Fibroblast of villous mesenchyme (primary cell): Measurements from ENCODE around the gene ADPRM. TPM values are rescaled to one million over a fixed set of nuclear protein-coding genes. Genes with fewer than 3 reads are reported as not detected.
A peak's percentile ranks its signal among the peaks of the same experiment; 100 is the strongest.

Source experiments
- DNase-seq: peaks from one replicate; pipeline ENCODE4 v3.0.0-alpha.2; 2010; ENCODE audit warnings: low read depth
- H3K4me3 ChIP-seq: 2 replicates; pipeline ENCODE4 v1.5.1; 2011; ENCODE audit warnings: low read depth, mild to moderate bottlenecking, low read length
- total RNA-seq: library from RNA; depleted of rRNA; stranded (reverse); fragments of >200 nt; gene quantifications from 2 replicates; pipeline ENCODE4 v1.2.3, GENCODE V29; 2012
- TF ChIP-seq, protein P1 (sequence below): IDR thresholded peaks from 2 replicates; pipeline ENCODE4 v1.5.1; 2012; ENCODE audit warnings: low read depth, mild to moderate bottlenecking, low read length; ENCODE audit not compliant: insufficient read depth

Gene ADPRM, protein sequence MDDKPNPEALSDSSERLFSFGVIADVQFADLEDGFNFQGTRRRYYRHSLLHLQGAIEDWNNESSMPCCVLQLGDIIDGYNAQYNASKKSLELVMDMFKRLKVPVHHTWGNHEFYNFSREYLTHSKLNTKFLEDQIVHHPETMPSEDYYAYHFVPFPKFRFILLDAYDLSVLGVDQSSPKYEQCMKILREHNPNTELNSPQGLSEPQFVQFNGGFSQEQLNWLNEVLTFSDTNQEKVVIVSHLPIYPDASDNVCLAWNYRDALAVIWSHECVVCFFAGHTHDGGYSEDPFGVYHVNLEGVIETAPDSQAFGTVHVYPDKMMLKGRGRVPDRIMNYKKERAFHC
- total RNA-seq, result 7.7 and 10.8 TPM in 2 replicates

DNA sequence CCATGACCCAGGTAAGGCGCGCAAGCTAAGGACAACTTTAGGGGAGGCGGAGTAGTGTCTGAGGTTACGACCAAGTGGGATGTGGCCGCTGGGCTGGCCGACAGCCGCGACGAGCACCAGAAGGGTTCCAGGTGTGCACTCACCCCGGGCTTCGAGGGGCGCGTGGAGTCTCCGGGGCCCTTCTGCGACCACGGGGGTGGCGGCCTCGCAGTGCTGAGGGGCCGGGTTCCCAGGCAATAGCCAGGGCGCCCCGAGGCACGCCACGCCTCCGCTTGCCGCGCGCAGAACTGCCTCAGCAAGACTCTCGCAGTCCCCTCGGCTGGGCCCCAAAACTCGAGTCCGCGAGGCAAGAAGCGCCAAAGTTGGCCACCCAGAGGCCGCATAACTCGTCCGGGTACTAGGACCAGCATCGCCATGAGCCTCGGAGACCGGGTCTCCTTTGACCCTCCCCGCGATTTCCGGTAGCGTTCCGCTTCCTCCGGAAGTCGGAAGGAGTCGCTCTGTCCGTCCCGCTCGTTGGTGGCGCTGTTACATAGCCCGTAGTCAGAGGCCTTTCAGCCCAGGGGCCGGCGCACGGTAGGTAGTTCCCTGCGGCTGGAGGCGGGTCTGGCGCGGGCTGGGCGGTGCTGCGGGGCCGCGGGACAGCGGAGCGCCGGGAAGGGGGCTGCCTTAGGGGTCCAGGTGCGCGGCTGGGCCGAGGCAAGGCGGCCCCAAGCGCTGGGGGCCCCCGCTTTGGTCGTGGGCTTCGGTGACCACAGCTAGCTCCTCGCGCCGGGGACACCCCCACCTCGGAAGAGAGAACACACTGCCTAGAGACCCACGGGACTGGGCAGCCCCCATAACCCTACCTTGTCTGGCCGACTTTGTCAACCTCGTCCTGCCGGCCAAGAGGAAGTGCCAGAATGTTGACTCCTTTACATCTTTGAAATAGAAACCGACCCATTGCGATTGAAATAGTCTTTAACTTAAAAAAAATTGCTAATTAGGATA lies at the start of gene ADPRM, which contains the start of gene SCO1:
Gene ADPRM (plus strand): TSS at position 503 of the 990 bp plus-strand sequence. CDS start 7,333 bp downstream, outside the sequence.
Gene SCO1 (minus strand): TSS at position 442 of the 990 bp plus-strand sequence. CDS start 26 bp downstream, at position 416.
- DNase-seq, result peak; percentile 93
- TF ChIP-seq, protein P1, sequence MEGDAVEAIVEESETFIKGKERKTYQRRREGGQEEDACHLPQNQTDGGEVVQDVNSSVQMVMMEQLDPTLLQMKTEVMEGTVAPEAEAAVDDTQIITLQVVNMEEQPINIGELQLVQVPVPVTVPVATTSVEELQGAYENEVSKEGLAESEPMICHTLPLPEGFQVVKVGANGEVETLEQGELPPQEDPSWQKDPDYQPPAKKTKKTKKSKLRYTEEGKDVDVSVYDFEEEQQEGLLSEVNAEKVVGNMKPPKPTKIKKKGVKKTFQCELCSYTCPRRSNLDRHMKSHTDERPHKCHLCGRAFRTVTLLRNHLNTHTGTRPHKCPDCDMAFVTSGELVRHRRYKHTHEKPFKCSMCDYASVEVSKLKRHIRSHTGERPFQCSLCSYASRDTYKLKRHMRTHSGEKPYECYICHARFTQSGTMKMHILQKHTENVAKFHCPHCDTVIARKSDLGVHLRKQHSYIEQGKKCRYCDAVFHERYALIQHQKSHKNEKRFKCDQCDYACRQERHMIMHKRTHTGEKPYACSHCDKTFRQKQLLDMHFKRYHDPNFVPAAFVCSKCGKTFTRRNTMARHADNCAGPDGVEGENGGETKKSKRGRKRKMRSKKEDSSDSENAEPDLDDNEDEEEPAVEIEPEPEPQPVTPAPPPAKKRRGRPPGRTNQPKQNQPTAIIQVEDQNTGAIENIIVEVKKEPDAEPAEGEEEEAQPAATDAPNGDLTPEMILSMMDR, result peak; percentile 47

DNA sequence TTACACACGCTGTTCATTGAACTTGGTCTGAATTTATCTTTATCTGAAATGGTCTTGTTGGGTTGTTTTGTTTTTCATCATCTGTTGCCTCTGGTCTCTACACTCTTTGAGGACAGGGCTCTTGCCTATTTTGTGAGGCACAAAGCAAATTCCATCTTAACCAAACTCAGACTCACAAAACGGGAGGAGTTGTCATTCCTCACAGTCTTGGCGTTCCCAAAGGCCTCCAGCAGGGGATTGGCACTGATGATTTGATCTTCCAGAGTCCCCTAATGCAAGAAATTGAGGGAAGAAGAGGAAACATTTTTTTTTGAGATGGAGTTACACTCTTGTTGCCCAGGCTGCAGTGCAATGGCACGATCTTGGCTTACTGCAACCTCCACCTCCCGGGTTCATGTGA lies 49.0 kb upstream of the ADPRM start:
- no peak overlapping the region for H3K4me3 ChIP-seq
- TF ChIP-seq, protein P1, result no peak
- DNase-seq, result no peak

More for the DNA sequence above, at the start of gene ADPRM, which contains the start of gene SCO1:
- H3K4me3 ChIP-seq, result peak within 1 kb of the TSS; percentile 92

DNA sequence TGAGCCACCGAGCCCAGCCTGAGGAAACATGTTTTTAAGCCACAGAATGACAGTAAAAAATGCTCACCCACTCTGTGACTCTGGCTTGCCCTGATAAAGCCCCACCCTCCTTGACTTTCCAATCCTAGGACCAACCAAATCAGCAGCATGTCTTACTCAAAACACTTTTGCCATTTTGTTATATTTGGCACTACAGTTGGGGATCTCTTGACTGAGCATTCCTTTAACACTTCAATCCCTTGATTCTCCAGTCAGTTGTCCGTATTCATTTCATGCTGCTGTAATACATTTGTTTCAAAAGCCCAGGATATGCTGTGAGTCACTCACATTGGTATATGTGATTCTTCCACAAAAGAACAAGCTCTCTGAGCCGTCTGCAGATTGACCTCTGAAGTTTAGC lies 48.4 kb upstream of the ADPRM start:
- DNase-seq, result peak; percentile 17
- H3K4me3 ChIP-seq, result no peak overlapping the region
- TF ChIP-seq, protein P1, result no peak

DNA sequence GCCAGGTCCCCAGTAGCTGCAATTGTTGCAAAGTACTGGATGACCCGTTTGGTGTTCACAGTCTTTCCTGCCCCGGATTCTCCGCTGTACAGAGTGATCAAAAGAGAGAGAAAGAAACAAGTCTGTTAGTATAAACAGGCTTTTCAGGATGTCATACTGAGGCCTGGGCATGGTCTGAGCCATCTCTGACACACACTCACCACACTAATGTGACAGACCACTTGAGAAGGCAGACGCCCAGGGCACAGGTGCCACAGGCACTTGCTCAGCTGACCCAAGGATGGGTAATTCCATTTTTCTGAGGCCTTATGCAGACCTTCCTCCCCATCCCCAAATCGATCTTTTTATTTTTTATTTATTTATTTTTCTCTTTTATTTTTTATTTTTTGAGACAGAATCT lies 47.8 kb upstream of the ADPRM start:
- TF ChIP-seq, protein P1, result no peak
- no peak for DNase-seq
- H3K4me3 ChIP-seq, result no peak overlapping the region

- no peak overlapping the region for H3K4me3 ChIP-seq
- TF ChIP-seq, protein P1, result no peak
- DNase-seq, result no peak
Measured at GRCh38 chr17:10651927-10652326, 45.5 kb upstream of the ADPRM start.

GRCh38 chr17:10652984-10653659 lies 44.3 kb upstream of the ADPRM start:
- DNase-seq, result no peak
- H3K4me3 ChIP-seq, result no peak overlapping the region
- TF ChIP-seq, protein P1, result no peak
